Endometrial microvascular endothelial cells (primary cell): ENCODE measurements around the gene ATG13. TPM values are rescaled to one million over a fixed set of nuclear protein-coding genes. Genes with fewer than 3 reads are reported as not detected.
"Not testable (repeated sequence)": the region's sequence is repeated elsewhere in the genome, so short reads cannot be mapped to it uniquely, and the experiment has no call there.

ENCODE experiments used
- in situ Hi-C: cut with HindIII; loops from 2 replicates; pipeline ENCODE4 v1.10.0; 2017; ENCODE audit warnings: low sequenced_read_pairs, low pct_unique_long_range_greater_than_20kb; ENCODE audit errors: inconsistent ontology term
- total RNA-seq: library from RNA; depleted of rRNA; stranded (reverse); fragments of >200 nt; gene quantifications from one replicate; pipeline ENCODE4 v1.2.3, GENCODE V29; 2015; ENCODE audit errors: inconsistent ontology term

ATG13 gene
- total RNA-seq, 1 donor from 2014 or later, result 87.7 TPM

DNA sequence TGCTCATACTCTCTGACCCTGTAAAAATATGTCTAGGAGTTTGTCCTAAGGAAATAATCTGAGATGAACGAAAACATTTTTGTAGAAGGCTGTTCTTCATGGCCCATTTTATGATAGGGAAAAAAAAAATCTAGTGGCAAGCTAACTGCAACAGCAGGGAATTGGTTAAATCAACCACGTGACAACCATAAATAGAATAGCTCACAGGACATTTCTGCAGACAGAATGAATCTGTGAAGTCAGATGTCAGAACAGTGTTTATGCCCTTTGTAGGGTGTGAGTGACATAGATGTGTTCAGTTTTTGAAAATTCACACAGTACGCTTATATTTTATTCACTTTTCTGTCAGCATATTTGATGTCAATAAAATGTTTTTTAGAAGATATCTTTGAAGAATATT lies 67.0 kb downstream of the ATG13 start:
- in situ Hi-C loops, result no loop called here

DNA sequence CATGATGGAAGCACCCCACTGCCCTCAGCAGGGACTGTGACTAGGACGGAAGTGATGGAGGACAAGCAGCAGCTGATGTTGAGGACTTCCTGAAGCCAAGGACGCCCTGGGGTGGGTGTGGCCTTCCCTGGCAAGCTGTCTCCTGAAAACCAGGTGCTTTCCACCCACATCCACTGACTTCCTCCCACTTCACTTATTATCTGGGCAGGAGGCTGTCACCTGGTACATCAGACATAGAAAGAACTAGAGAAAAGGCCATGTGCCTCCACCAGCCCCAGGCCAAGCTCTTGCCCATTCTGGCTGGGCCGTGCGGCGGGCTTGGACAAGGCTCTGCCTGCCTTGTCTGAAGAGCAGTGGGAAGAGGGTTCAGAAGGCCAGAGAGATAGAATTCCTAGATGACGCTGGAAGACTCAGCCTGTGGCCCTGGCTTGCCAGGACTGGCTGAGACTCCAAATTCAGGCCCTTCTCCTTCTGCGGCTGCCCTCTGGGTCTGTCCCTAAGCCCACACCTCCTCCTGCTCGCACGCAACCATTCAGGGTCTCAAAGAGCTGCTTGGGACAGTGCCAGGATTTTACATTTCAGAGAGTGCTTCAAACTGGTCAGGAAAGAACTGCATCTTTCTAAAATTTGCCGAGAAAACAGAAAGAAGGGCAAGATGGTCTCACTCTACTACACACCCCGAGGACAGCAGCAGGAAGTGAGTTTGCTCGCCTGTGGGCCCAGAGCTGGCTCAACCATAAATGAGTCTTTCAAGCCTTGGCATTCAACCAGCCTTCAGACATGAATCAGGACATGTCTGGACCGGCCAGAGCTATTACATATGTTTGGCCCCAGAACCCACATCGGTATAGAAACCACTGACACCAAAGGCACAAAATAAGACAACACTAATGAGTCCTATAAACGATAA lies 69.8 kb downstream of the ATG13 start:
- in situ Hi-C loops, result no loop called here

GRCh38 chr11:46690702-46691101 lies 73.3 kb downstream of the ATG13 start:
- in situ Hi-C loops, result no loop called here

DNA sequence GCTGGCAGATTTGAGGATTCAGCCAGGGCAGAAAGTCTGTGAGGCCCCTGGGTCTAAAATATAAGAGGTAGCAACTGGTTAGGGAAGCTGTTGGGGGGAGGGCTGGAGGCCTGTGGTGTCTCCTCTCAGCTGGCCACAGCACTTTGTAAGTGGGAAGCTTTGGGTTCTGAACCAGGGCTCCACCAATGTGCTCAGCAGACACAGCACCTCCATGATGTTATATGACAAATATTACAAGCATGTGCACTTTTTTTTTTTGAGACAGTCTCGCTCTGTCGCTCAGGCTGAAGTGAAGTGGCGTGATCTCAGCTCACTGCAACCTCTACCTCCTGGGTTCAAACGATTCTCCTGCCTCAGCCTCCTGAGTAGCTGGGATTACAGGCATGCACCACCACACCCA lies 75.1 kb downstream of the ATG13 start:
- in situ Hi-C loops, result no loop called here

DNA sequence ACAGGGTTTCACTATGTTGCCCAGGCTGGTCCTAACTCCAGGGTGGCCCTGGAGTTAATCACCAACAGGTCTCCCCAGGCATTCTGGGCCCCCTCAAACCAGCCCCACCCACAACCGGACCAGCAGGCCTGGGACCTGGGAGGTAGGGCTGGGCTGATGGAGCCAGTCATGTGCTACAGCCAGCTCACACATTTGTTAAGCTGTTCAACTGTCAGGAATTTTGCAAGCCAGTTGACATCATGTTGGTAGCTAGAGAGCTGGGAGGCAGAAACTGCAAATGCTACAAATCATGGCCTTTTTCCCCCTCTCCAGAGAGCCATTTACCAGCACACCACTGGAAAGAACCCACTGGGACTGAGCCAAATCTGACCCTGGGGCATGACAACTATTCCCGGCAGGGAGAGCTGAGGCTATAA lies 76.3 kb downstream of the ATG13 start:
- in situ Hi-C loops, result no loop called here

- in situ Hi-C loops, result no loop called here
Observed at GRCh38 chr11:46694072-46694471, 76.7 kb downstream of the ATG13 start.

- in situ Hi-C loops, result no loop called here
Observed at GRCh38 chr11:46694607-46695006, 77.3 kb downstream of the ATG13 start.

DNA sequence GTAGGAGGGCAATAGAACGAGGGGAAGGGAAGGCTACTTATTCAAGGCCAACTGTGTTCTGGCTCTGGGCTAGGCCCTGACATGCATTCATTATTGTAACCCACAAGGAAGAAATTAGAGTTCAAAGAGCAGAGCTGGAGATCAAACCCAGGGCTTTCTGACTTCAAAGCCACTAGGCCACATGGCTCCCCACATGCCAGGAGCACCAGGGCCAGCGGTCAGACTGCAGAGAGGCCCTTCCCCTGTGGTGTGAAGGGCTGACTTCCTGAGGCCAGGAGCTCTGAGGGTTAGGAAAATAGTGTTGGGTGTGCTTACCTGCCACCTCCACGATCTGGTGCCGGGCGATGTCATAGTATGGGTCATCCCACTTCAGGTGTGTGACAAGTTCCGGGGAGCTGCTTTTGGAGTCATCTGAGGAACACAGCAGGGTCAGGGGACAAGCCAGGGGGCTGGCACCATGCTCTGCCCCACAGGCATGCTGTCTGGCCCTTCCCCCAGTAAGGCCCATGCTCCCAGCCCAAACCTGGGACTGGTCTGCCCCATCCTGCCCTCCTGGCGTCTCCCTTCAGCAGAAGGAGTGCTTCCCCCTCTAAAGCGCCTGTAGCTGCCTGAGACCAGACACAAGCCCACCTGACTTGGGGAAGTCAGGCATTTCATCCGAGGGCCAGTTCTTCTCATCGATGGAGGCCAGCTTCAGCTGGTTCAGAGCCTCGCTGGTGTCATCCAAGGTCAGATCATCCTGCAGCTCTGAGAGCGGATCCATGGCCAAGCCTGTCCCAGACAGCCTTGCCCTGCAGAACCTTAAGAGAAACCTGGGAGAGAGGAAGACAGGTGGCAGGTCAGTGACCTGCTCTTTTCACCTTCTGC lies 78.2 kb downstream of the ATG13 start:
- in situ Hi-C loops, result no loop called here

- in situ Hi-C loops, result no loop called here
Observed at GRCh38 chr11:46696212-46696558, 78.8 kb downstream of the ATG13 start.

GRCh38 chr11:46697303-46697702 lies 80.0 kb downstream of the ATG13 start:
- in situ Hi-C loops, result no loop called here

DNA sequence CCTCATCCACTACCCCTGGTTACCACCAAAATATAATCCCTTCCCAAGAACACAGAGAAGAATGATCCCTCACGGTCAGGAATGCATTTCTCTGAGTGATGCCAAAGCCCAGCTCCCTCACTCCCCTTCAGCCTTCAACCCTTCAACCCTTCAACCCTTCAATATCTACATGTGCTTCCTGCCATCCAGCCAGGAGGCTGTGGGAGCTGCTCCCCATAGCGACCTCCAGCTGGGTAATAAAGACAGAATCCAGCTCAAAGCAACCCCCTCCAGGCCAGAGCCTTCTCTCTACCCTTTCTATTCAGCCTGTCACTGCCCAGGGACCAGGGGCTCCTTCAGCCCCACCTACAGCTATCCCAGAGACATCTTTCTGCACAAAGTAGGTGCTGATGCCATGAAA lies 80.4 kb downstream of the ATG13 start:
- in situ Hi-C loops, result no loop called here

GRCh38 chr11:46698597-46698996 lies 81.2 kb downstream of the ATG13 start:
- in situ Hi-C loops, result no loop called here

- in situ Hi-C loops, result no loop called here
Observed at GRCh38 chr11:46700241-46701077, 83.1 kb downstream of the ATG13 start, which contains the start of the genes ARHGAP1 and ZNF408. ARHGAP1 (minus strand) TSS chr11:46700619; CDS start chr11:46696107, 4,512 bp downstream. ZNF408 (plus strand) TSS chr11:46701031; CDS start chr11:46701048, 17 bp downstream.

DNA sequence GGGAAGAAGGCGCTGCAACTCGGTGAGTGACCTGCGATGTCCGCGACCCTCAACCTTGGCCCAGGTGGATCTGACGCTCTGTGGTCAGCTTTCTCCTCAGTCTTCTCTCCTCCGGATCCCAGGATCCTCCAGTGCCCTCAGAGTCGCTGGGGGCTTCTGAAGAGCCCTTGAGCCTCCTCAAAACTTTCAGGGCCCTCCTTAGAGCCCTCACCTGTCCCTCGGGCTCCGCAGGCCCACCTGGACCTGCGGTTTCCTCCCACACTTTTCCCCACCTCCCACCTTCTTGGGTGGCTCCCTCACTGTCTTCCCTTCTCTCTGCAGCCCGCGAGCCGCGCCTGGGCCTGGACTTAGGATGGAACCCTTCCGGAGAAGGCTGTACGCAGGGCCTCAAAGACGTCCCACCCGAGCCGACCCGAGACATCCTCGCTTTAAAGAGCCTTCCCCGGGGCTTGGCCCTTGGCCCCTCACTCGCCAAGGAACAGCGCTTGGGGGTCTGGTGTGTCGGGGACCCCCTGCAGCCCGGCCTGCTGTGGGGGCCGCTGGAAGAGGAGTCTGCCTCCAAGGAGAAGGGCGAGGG lies 83.8 kb downstream of the ATG13 start:
- in situ Hi-C loops, result no loop called here

DNA sequence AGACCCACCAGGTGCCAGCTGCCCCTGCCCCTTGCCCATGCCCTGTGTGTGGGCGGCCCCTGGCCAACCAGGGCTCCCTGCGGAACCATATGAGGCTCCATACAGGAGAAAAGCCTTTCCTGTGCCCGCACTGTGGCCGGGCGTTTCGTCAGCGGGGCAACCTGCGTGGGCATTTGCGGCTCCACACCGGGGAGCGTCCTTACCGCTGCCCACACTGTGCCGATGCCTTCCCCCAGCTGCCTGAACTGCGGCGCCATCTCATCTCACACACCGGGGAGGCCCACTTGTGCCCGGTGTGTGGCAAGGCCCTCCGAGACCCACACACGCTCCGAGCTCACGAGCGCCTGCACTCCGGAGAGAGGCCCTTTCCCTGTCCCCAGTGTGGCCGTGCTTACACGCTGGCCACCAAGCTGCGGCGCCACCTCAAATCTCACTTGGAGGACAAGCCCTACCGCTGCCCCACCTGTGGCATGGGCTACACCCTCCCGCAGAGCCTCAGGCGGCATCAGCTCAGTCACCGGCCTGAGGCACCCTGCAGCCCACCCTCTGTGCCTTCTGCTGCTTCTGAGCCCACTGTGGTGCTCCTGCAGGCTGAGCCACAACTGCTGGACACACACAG lies 87.8 kb downstream of the ATG13 start:
- in situ Hi-C loops, result no loop called here

DNA sequence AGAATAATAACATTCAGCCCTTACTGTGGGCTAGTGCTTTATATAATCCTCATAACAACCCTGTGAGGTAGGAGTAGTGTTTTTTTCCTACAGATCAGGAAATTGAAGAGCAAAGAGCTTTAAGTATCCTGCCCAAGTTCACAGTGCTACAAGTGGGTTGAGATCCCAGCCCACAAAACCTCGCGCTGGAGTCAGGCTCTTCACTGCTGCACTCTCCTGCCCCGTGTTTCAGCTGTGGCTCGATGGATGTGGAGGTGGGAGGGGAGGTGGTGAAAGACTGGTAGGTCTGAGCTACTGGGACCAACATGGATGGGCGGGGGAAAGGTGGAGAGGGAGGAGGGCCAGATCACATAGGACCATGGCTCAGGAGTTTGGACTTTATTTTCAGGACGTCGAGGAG lies 89.5 kb downstream of the ATG13 start:
- in situ Hi-C loops, result no loop called here

DNA sequence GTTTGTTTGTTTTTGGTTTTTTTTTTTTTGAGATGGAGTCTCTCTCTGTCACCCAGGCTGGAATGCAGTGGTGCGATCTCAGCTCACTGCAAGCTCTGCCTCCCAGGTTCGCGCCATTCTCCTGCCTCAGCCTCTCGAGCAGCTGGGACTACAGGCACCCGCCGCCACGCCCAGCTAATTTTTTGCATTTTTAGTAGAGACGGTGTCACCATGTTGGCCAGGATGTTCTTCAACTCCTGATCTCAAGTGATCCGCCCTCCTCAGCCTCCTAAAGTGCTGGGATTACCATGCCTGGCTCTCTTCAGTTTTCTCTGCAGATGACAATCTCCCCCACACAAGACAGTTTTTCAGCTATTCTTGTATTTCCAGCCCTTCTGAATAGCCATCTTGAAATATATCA lies 92.0 kb downstream of the ATG13 start:
- in situ Hi-C loops, result not testable (repeated sequence)

DNA sequence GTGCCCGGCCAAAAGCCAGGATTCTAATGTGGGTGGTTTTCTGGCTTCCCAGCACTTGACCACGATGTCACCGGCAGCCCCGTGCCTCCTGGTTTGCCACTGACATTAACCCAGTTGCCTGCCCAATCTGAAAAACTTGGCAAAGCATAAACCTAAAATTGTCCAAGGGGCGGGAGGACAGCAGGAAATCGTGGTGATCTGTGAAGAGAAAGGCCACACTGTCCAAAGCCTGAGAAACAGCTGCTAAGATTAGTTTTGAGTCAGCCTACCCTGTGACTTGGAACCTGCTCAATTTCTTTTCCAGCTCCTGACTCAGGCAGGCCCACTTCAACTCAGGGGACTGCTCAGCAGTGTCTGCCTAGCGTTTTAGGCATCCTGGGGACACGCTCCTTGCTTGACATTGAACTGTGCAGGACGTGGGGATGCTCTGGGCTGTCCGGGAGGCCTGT lies 93.5 kb downstream of the ATG13 start:
- in situ Hi-C loops, result no loop called here
